IPS-18a (cell line): Measurements from ENCODE around the gene PAPOLG.

ENCODE experiments used
- H3K27ac ChIP-seq: one replicate; pipeline ENCODE4 v1.5.1; 2013; ENCODE audit warnings: low read length
- H3K27me3 ChIP-seq: one replicate; pipeline ENCODE4 v1.6.1; 2013; ENCODE audit warnings: mild to moderate bottlenecking, low read length; ENCODE audit not compliant: control insufficient read depth, insufficient read depth
- H3K36me3 ChIP-seq: one replicate; pipeline ENCODE4 v1.6.1; 2013; ENCODE audit warnings: low read depth, low read length; ENCODE audit not compliant: control insufficient read depth
- H3K4me1 ChIP-seq: one replicate; pipeline ENCODE4 v1.6.1; 2013; ENCODE audit warnings: low read depth, low read length; ENCODE audit not compliant: control insufficient read depth
- H3K4me3 ChIP-seq: one replicate; pipeline ENCODE4 v1.5.1; 2013; ENCODE audit warnings: low read length
- H3K9ac ChIP-seq: one replicate; pipeline ENCODE4 v1.6.1; 2013; ENCODE audit warnings: mild to moderate bottlenecking, low read length, moderate library complexity
- H3K9me3 ChIP-seq: one replicate; pipeline ENCODE4 v1.6.1; 2013; ENCODE audit warnings: low read depth, low read length; ENCODE audit not compliant: control insufficient read depth

Gene PAPOLG

GRCh38 chr2:60756097-60757087 lies at the start of gene PAPOLG:
TSS of gene PAPOLG (plus strand) at chr2:60756268. CDS start at chr2:60756479, 211 bp downstream.
- no peaks in the 10 kb centered on the region for H3K9me3 ChIP-seq
- peaks cover 22% of the 10 kb centered on the region for H3K36me3 ChIP-seq
- H3K27ac ChIP-seq, result no peak within 1 kb of the TSS
- no peaks in the 10 kb centered on the region for H3K27me3 ChIP-seq
- peaks cover 12% of the 10 kb centered on the region for H3K4me1 ChIP-seq
- peak within 1 kb of the TSS; percentile 95 for H3K4me3 ChIP-seq
- peak within 1 kb of the TSS; percentile 79 for H3K9ac ChIP-seq

GRCh38 chr2:60707750-60708371 lies 48.2 kb upstream of the PAPOLG start:
- Histone ChIP-seq H3K4me3 (no peak overlapping the region), H3K9me3 (no peaks in the 10 kb centered on the region), H3K27me3 (no peaks in the 10 kb centered on the region), H3K36me3 (no peaks in the 10 kb centered on the region), H3K4me1 (no peaks in the 10 kb centered on the region), H3K9ac (no peak overlapping the region), H3K27ac (no peak overlapping the region)

GRCh38 chr2:60708630-60709320 lies 47.3 kb upstream of the PAPOLG start:
- no peaks in the 10 kb centered on the region for H3K9me3 ChIP-seq
- H3K4me3 ChIP-seq, result no peak overlapping the region
- H3K36me3 ChIP-seq, result no peaks in the 10 kb centered on the region
- no peak overlapping the region for H3K27ac ChIP-seq
- H3K9ac ChIP-seq, result no peak overlapping the region
- no peaks in the 10 kb centered on the region for H3K4me1 ChIP-seq
- no peaks in the 10 kb centered on the region for H3K27me3 ChIP-seq

- Histone ChIP-seq H3K27me3 (no peaks in the 10 kb centered on the region), H3K4me1 (no peaks in the 10 kb centered on the region), H3K9me3 (no peaks in the 10 kb centered on the region), H3K9ac (no peak overlapping the region), H3K4me3 (no peak overlapping the region), H3K36me3 (no peaks in the 10 kb centered on the region), H3K27ac (no peak overlapping the region)
These were observed 45.4 kb upstream of the PAPOLG start for GRCh38 chr2:60710707-60711106.

- H3K9me3 ChIP-seq, result no peaks in the 10 kb centered on the region
These were observed 40.5 kb upstream of the PAPOLG start for GRCh38 chr2:60715561-60715960.

GRCh38 chr2:60717691-60718090 lies 38.4 kb upstream of the PAPOLG start:
- no peaks in the 10 kb centered on the region for H3K4me1 ChIP-seq
- no peaks in the 10 kb centered on the region for H3K9me3 ChIP-seq
- no peak overlapping the region for H3K9ac ChIP-seq
- H3K27me3 ChIP-seq, result no peaks in the 10 kb centered on the region
- no peak overlapping the region for H3K27ac ChIP-seq
- no peaks in the 10 kb centered on the region for H3K36me3 ChIP-seq
- H3K4me3 ChIP-seq, result no peak overlapping the region

More at GRCh38 chr2:60715561-60715960, 40.5 kb upstream of the PAPOLG start:
- H3K9ac ChIP-seq, result no peak overlapping the region
- no peaks in the 10 kb centered on the region for H3K36me3 ChIP-seq
- no peak overlapping the region for H3K4me3 ChIP-seq
- no peaks in the 10 kb centered on the region for H3K4me1 ChIP-seq
- no peak overlapping the region for H3K27ac ChIP-seq
- H3K27me3 ChIP-seq, result no peaks in the 10 kb centered on the region

- no peaks in the 10 kb centered on the region for H3K4me1 ChIP-seq
- no peaks in the 10 kb centered on the region for H3K9me3 ChIP-seq
- no peaks in the 10 kb centered on the region for H3K27me3 ChIP-seq
- H3K4me3 ChIP-seq, result no peak overlapping the region
- no peaks in the 10 kb centered on the region for H3K36me3 ChIP-seq
- H3K27ac ChIP-seq, result no peak overlapping the region
- H3K9ac ChIP-seq, result no peak overlapping the region
These were observed 36.7 kb upstream of the PAPOLG start for GRCh38 chr2:60719331-60719730.

GRCh38 chr2:60725466-60725865 lies 30.6 kb upstream of the PAPOLG start:
- H3K9ac ChIP-seq, result no peak overlapping the region
- H3K4me3 ChIP-seq, result no peak overlapping the region
- H3K9me3 ChIP-seq, result no peaks in the 10 kb centered on the region
- no peaks in the 10 kb centered on the region for H3K36me3 ChIP-seq
- no peaks in the 10 kb centered on the region for H3K4me1 ChIP-seq
- H3K27me3 ChIP-seq, result no peaks in the 10 kb centered on the region
- H3K27ac ChIP-seq, result no peak overlapping the region

GRCh38 chr2:60728855-60729254 lies 27.2 kb upstream of the PAPOLG start:
- Histone ChIP-seq H3K9me3 (no peaks in the 10 kb centered on the region), H3K27ac (no peak overlapping the region), H3K4me3 (no peak overlapping the region), H3K27me3 (peaks cover under 1% of the 10 kb centered on the region), H3K9ac (no peak overlapping the region), H3K4me1 (no peaks in the 10 kb centered on the region), H3K36me3 (no peaks in the 10 kb centered on the region)

GRCh38 chr2:60735496-60736250 lies 20.4 kb upstream of the PAPOLG start:
- no peaks in the 10 kb centered on the region for H3K36me3 ChIP-seq
- H3K27ac ChIP-seq, result no peak overlapping the region
- peaks cover 43% of the 10 kb centered on the region for H3K27me3 ChIP-seq
- H3K4me1 ChIP-seq, result no peaks in the 10 kb centered on the region
- H3K9me3 ChIP-seq, result no peaks in the 10 kb centered on the region
- no peak overlapping the region for H3K9ac ChIP-seq
- H3K4me3 ChIP-seq, result peak overlapping the region; percentile 77

GRCh38 chr2:60738679-60739078 lies 17.4 kb upstream of the PAPOLG start:
- H3K9me3 ChIP-seq, result no peaks in the 10 kb centered on the region
- peaks cover 8% of the 10 kb centered on the region for H3K4me1 ChIP-seq
- H3K27ac ChIP-seq, result no peak overlapping the region
- H3K36me3 ChIP-seq, result no peaks in the 10 kb centered on the region
- H3K9ac ChIP-seq, result no peak overlapping the region
- H3K27me3 ChIP-seq, result peaks cover 72% of the 10 kb centered on the region
- H3K4me3 ChIP-seq, result no peak overlapping the region
